Measurements from ENCODE around the gene FIS1.

The FIS1 gene

DNA sequence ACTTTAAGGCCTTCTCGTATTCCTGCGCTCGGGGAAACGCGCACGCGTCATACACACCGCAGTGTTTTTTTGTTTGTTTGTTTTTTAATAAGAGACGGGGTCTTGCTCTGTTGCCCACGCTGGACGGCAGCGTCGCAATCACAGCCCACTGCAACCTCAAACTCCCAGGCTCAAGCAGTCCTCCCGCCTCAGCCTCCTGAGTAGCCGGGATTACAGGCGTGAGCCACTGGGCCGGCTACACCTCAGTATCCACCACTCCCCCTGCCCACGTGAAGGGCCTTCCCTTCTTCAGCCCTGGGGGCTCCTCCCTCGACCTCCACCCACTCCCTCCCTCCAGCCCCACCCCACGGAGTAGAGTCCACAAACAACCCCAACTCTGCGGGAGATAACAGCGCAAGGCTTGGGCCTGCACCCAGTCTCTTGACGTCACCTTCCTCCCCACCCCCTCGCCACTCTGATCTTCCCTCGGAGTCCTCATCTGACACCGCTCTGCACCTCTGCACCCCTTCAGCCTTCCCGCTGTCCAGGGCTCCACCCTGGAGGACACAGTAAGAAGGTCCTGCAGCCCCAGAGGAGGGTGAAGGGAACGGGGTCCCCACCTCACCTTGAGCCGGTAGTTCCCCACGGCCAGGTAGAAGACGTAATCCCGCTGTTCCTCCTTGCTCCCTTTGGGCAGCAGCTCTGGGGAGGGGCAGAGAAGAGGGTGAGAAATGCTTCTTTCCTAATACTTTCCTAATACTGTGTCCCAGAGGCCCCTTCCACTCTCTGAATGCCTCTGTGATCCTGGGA, 4.5 kb downstream of the FIS1 start:
- TF ChIP-seq, protein P1, sequence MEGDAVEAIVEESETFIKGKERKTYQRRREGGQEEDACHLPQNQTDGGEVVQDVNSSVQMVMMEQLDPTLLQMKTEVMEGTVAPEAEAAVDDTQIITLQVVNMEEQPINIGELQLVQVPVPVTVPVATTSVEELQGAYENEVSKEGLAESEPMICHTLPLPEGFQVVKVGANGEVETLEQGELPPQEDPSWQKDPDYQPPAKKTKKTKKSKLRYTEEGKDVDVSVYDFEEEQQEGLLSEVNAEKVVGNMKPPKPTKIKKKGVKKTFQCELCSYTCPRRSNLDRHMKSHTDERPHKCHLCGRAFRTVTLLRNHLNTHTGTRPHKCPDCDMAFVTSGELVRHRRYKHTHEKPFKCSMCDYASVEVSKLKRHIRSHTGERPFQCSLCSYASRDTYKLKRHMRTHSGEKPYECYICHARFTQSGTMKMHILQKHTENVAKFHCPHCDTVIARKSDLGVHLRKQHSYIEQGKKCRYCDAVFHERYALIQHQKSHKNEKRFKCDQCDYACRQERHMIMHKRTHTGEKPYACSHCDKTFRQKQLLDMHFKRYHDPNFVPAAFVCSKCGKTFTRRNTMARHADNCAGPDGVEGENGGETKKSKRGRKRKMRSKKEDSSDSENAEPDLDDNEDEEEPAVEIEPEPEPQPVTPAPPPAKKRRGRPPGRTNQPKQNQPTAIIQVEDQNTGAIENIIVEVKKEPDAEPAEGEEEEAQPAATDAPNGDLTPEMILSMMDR (IDR thresholded peaks at IDR 0.05; ENCODE audit: low read depth, low read length, missing control alignments), result no peak
- H3K4me3 ChIP-seq (replicated peaks; ENCODE audit: low read depth, low read length), result no peak overlapping the region
- no peak for DNase-seq (ENCODE audit: extremely low read depth, low read depth)

- H3K4me3 ChIP-seq (replicated peaks; ENCODE audit: low read depth, low read length), result no peak overlapping the region
- no peak for DNase-seq (ENCODE audit: extremely low read depth, low read depth)
- TF ChIP-seq, protein P1 (IDR thresholded peaks at IDR 0.05; ENCODE audit: low read depth, low read length, missing control alignments), result no peak
These were observed 5.0 kb downstream of the FIS1 start for GRCh38 chr7:101239951-101240220.

GRCh38 chr7:101239191-101239950, 5.5 kb downstream of the FIS1 start:
- TF ChIP-seq, protein P1 (IDR thresholded peaks at IDR 0.05; ENCODE audit: low read depth, low read length, missing control alignments), result no peak
- DNase-seq (ENCODE audit: extremely low read depth, low read depth), result no peak
- no peak overlapping the region for H3K4me3 ChIP-seq (replicated peaks; ENCODE audit: low read depth, low read length)

- no peak for DNase-seq (ENCODE audit: extremely low read depth, low read depth)
- H3K4me3 ChIP-seq (replicated peaks; ENCODE audit: low read depth, low read length), result no peak overlapping the region
- TF ChIP-seq, protein P1 (IDR thresholded peaks at IDR 0.05; ENCODE audit: low read depth, low read length, missing control alignments), result no peak
These were observed 6.4 kb downstream of the FIS1 start for GRCh38 chr7:101238226-101239182.

DNA sequence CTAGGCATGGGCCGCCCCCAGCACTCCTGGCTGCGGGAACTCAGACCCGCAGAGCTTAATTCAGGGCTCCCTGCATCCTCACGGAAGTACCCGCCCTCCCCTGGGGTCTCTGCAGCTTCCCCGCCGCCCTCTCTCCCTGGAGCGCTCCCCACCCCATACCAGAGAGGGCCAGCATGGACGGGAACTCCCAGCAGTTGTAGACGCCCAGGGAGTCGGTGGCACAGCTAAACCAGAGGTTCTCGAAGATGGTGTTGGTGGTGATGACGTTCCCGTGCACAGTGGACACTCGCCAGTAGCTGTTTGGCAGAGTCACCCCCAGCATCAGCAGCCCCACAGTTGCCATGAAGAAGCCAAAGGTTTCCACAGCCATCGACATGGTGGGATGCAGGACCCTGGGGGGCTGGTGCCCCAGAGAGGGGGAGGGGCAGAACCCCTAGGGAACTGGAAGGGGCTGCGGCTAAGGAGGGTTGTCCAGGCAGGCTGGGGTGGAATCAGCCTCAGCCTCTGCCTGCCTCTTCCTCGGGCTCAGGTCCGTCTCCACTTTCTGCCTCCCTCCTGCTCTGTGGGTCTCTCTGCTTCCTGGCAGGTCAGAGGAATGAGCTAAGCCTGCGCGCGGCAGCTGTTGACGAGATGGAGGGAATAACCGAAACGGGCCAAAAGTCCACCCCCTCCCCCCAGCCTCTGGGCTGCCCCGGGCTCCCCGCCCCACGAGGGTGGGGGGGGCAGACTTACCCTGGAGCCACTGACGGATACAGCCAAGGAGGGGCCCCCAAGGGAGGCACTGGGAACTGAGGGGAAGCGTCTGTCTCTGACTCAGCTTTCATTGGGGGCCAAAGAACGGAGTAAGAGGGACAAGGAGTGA, 7.4 kb downstream of the FIS1 start, which contains the start of gene CLDN15:
TSS of gene CLDN15 (minus strand) at position 597 of the 862 bp plus-strand sequence. CDS start at position 376, 221 bp downstream.
- DNase-seq (ENCODE audit: extremely low read depth, low read depth), result no peak
- no peak within 1 kb of the TSS for H3K4me3 ChIP-seq (replicated peaks; ENCODE audit: low read depth, low read length)
- TF ChIP-seq, protein P1 (IDR thresholded peaks at IDR 0.05; ENCODE audit: low read depth, low read length, missing control alignments), result no peak

Data from HFF-Myc (cell line).